K562 (cell line): ENCODE results near the gene SNX9. TPM values are rescaled to one million over a fixed set of nuclear protein-coding genes. Genes with fewer than 3 reads are reported as not detected.
A peak's percentile ranks its signal among the peaks of the same experiment; 100 is the strongest.

ENCODE experiments used
- ARID3A ChIP-seq: IDR thresholded peaks from 2 replicates; pipeline ENCODE4 v1.6.1; 2012; ENCODE audit warnings: low read depth, low read length, improper control_type of control experiment, borderline replicate concordance
- CREB1 ChIP-seq, 2 experiments: sonication (generic) in 1 of 2; formaldehyde crosslinking in 1 of 2; IDR thresholded peaks; 2 replicates each; pipeline versions ENCODE4 v1.6.1 to v1.8.0; 2012 to 2022; ENCODE audit warnings: inconsistent platforms in 1 of 2, mild to moderate bottlenecking in 1 of 2, missing genetic modification reagents in 1 of 2, moderate library complexity in 1 of 2
- CUX1 ChIP-seq: fragments of 200-800 bp; sonication (Bioruptor generic); IDR thresholded peaks from 2 replicates; pipeline ENCODE4 v1.6.1; 2016; ENCODE audit warnings: missing genetic modification characterization, missing compliant biosample characterization
- ID3 ChIP-seq, 2 experiments: fragments of 250-450 bp in 1 of 2; fragments of 450-650 bp in 1 of 2; sonication (Bioruptor Pico) in 1 of 2; IDR thresholded peaks; 2 replicates each; pipeline versions ENCODE4 v1.6.1 to v1.8.0; 2016 to 2021; ENCODE audit warnings: mild to moderate bottlenecking in 2 of 2, moderate library complexity in 2 of 2, missing compliant biosample characterization in 1 of 2, missing genetic modification characterization in 1 of 2
- JUND ChIP-seq, 2 experiments: IDR thresholded peaks; 2 replicates in 1 of 2; 3 replicates in 1 of 2; pipeline ENCODE4 v1.6.1; 2011; ENCODE audit warnings: borderline replicate concordance in 2 of 2, low read depth in 2 of 2, low read length in 2 of 2, improper control_type of control experiment in 1 of 2, missing biosample characterization in 1 of 2, missing genetic modification characterization in 1 of 2, missing genetic modification reagents in 1 of 2
- L3MBTL2 ChIP-seq: fragments of 450-650 bp; IDR thresholded peaks from 2 replicates; pipeline ENCODE4 v1.6.1; 2016; ENCODE audit warnings: mild to moderate bottlenecking, moderate library complexity
- MYNN ChIP-seq, 2 experiments: sonication (generic); formaldehyde crosslinking in 1 of 2; IDR thresholded peaks; 2 replicates each; pipeline versions ENCODE4 v1.5.0 to v1.6.1; 2016 to 2020; ENCODE audit warnings: antibody characterized with exemption in 1 of 2, missing genetic modification reagents in 1 of 2
- POLR2A ChIP-seq: fragments of 450-650 bp; conservative IDR thresholded peaks from 2 replicates; pipeline ENCODE4 v1.6.1; 2016
- POLR2AphosphoS5 ChIP-seq: IDR thresholded peaks from 2 replicates; pipeline ENCODE4 v1.6.1; 2011; ENCODE audit warnings: mild to moderate bottlenecking, low read depth, low read length, moderate library complexity; ENCODE audit not compliant: control insufficient read depth, insufficient read depth
- RB1 ChIP-seq: fragments of 450-650 bp; IDR thresholded peaks from 2 replicates; pipeline ENCODE4 v1.6.1; 2017; ENCODE audit warnings: low read depth, mild to moderate bottlenecking
- TBL1XR1 ChIP-seq, 2 experiments: IDR thresholded peaks; 2 replicates each; pipeline ENCODE4 v1.6.1; 2012; ENCODE audit warnings: improper control_type of control experiment in 2 of 2, low read length in 2 of 2, mild to moderate bottlenecking in 1 of 2
- USF1 ChIP-seq: sonication (generic); formaldehyde crosslinking; IDR thresholded peaks from 2 replicates; pipeline ENCODE4 v1.9.0; 2022; ENCODE audit warnings: mild to moderate bottlenecking, missing genetic modification reagents
- ZNF253 ChIP-seq: fragments of 250-450 bp; sonication (Bioruptor Pico); conservative IDR thresholded peaks from 2 replicates; pipeline ENCODE4 v1.6.1; 2021; ENCODE audit warnings: mild to moderate bottlenecking
- polyA plus RNA-seq, 8 experiments: library from polyadenylated mRNA; depleted of rRNA in 4 of 8; stranded (reverse) in 5 of 8; unstranded in 3 of 8; fragments of >200 nt; fragmentation: Nextera tagmentation in 2 of 8; fragmentation: Illumina TruSeq in 1 of 8; extraction: Ambion mirVana in 2 of 8; extraction: Trizol in 1 of 8; gene quantifications; 2 replicates each; pipeline versions ENCODE4 v1.2.1 to v1.2.3, GENCODE V29; 2011 to 2014; ENCODE audit warnings: inconsistent platforms in 1 of 8, missing spikeins in 1 of 8
- total RNA-seq, 7 experiments: library from RNA; depleted of rRNA in 6 of 7; stranded (reverse); fragments of >200 nt in 6 of 7; fragmentation: Illumina TruSeq in 2 of 7; extraction: Trizol in 2 of 7; gene quantifications; 2 replicates each; pipeline versions ENCODE4 v1.2.1 to v1.2.3, GENCODE V29; 2011 to 2021; ENCODE audit warnings: low replicate concordance in 1 of 7
- TF ChIP-seq, protein P1 (sequence below): sonication (generic); formaldehyde crosslinking; IDR thresholded peaks from 2 replicates; pipeline ENCODE4 v1.8.1; 2023; ENCODE audit warnings: mild to moderate bottlenecking, missing genetic modification reagents

Gene SNX9
- total and polyA plus RNA-seq, 9 of the 15 experiments (the other 6 are each of a cell fraction or from before 2014, with no cell fraction given) = 6.0 to 81.7 (median 57.1) TPM

GRCh38 chr6:157946865-157947532 is 124.0 kb downstream of the SNX9 start (continued):
- no peak for TF ChIP-seq ARID3A
- peak; percentile 76 for TF ChIP-seq L3MBTL2
- no peak for TF ChIP-seq ID3 (CRISPR knock-in tag; IDR thresholded peaks at IDR 0.05)
- 0 out of 2 replicates have a peak, but pooled peaks have one; percentile 39 for TF ChIP-seq ID3 (tag; IDR thresholded peaks at IDR 0.05)
- TF ChIP-seq RB1 = peak; percentile 51
- TF ChIP-seq ZNF253 (CRISPR knock-in tag) = no peak
- peak; percentile 54 for TF ChIP-seq POLR2A
- TF ChIP-seq USF1 (CRISPR knock-in tag) = peak; percentile 33
- TF ChIP-seq POLR2AphosphoS5 = peak; percentile 13; the same call in 1 of the 2 replicates
- TF ChIP-seq, protein P1, sequence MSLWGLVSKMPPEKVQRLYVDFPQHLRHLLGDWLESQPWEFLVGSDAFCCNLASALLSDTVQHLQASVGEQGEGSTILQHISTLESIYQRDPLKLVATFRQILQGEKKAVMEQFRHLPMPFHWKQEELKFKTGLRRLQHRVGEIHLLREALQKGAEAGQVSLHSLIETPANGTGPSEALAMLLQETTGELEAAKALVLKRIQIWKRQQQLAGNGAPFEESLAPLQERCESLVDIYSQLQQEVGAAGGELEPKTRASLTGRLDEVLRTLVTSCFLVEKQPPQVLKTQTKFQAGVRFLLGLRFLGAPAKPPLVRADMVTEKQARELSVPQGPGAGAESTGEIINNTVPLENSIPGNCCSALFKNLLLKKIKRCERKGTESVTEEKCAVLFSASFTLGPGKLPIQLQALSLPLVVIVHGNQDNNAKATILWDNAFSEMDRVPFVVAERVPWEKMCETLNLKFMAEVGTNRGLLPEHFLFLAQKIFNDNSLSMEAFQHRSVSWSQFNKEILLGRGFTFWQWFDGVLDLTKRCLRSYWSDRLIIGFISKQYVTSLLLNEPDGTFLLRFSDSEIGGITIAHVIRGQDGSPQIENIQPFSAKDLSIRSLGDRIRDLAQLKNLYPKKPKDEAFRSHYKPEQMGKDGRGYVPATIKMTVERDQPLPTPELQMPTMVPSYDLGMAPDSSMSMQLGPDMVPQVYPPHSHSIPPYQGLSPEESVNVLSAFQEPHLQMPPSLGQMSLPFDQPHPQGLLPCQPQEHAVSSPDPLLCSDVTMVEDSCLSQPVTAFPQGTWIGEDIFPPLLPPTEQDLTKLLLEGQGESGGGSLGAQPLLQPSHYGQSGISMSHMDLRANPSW (CRISPR knock-in tag) = 0 out of 2 replicates have a peak, but pooled peaks have one; percentile 47
- 0 out of 2 replicates have a peak, but pooled peaks have one; percentile 31 for TF ChIP-seq CREB1 (IDR thresholded peaks at IDR 0.05)
- TF ChIP-seq CREB1 (CRISPR knock-in tag; IDR thresholded peaks at IDR 0.05) = no peak
- TF ChIP-seq JUND (IDR thresholded peaks at IDR 0.05; ENCODE audit: borderline replicate concordance, low read depth, low read length) = peak; percentile 15; the same call in 1 of the 2 replicates
- TF ChIP-seq JUND (tag; IDR thresholded peaks at IDR 0.05; ENCODE audit: borderline replicate concordance, low read depth, low read length) = no peak
- no peak for TF ChIP-seq CUX1 (CRISPR knock-in tag)
- 0 out of 4 replicates have a peak, but pooled peaks of 1 of the 2 experiments have one; percentile 17 for TF ChIP-seq TBL1XR1 (IDR thresholded peaks at IDR 0.05; ENCODE audit: low read length in 2 of 2)
- TF ChIP-seq MYNN (IDR thresholded peaks at IDR 0.05) = peak; percentile 58; the same call in 1 of the 2 replicates
- TF ChIP-seq MYNN (CRISPR knock-in tag; IDR thresholded peaks at IDR 0.05) = no peak
